GM13977 (cell line): ENCODE results near the gene LEMD2.

Experiments used
- DNase-seq: peaks from one replicate; pipeline ENCODE4 v3.0.0; 2012; ENCODE audit warnings: low spot score
- in situ Hi-C: fragments of 300-500 bp; cut with MboI; formaldehyde crosslinking; loops from one replicate; pipeline ENCODE4 v1.12.0; 2022; ENCODE audit warnings: low sequenced_read_pairs, low pct_unique_long_range_greater_than_20kb, mixed read lengths, inconsistent platforms; ENCODE audit not compliant: unreplicated experiment
- TF ChIP-seq, protein P1 (sequence below): IDR thresholded peaks from 2 replicates; pipeline ENCODE4 v1.5.1; 2012; ENCODE audit warnings: mild to moderate bottlenecking, control low read depth; ENCODE audit not compliant: insufficient read depth; ENCODE audit errors: extremely low read depth, missing control alignments

LEMD2 gene

DNA sequence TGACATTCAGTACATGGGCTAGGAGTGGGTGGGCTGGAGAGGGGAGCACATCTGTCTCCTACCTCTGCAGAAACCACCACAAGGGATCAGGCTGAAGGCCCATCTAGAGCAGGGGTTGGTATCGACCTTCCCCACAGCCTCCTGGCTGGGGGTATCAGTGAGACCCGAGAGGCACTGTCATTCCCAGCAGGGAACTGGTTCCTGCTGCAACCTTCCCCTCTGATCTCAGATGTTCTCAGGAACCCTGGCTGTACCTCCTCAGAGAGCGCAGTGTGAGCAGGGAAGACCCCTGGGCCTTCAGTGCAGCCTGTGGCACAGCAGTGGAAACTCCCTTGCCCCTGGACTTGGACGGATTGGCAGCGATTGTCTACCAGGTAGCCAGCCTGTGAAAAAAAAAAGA lies 50.1 kb downstream of the LEMD2 start:
- DNase-seq: no peak
- TF ChIP-seq, protein P1, sequence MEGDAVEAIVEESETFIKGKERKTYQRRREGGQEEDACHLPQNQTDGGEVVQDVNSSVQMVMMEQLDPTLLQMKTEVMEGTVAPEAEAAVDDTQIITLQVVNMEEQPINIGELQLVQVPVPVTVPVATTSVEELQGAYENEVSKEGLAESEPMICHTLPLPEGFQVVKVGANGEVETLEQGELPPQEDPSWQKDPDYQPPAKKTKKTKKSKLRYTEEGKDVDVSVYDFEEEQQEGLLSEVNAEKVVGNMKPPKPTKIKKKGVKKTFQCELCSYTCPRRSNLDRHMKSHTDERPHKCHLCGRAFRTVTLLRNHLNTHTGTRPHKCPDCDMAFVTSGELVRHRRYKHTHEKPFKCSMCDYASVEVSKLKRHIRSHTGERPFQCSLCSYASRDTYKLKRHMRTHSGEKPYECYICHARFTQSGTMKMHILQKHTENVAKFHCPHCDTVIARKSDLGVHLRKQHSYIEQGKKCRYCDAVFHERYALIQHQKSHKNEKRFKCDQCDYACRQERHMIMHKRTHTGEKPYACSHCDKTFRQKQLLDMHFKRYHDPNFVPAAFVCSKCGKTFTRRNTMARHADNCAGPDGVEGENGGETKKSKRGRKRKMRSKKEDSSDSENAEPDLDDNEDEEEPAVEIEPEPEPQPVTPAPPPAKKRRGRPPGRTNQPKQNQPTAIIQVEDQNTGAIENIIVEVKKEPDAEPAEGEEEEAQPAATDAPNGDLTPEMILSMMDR: no peak
- in situ Hi-C loops: no loop called here

DNA sequence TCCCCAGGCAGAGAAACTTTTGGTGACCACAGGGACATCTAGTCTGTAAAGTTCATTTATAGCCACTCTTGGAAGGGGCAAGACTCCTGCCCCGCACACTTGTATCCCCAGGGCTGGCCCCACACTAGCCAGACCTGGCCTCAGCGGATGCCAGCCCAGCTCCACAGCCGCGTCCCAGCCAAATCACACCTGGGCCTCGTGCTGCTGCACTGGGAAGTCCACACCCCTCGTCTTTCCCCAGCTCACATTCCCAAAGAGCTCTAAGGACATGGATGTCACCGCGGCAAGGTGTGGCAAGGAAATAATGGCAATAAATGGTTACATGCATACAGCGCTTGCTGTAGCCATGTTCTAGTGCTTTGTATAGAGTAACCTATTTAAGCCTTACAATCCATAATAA lies 50.8 kb downstream of the LEMD2 start:
- DNase-seq: no peak
- in situ Hi-C loops: no loop called here
- TF ChIP-seq, protein P1: no peak

DNA sequence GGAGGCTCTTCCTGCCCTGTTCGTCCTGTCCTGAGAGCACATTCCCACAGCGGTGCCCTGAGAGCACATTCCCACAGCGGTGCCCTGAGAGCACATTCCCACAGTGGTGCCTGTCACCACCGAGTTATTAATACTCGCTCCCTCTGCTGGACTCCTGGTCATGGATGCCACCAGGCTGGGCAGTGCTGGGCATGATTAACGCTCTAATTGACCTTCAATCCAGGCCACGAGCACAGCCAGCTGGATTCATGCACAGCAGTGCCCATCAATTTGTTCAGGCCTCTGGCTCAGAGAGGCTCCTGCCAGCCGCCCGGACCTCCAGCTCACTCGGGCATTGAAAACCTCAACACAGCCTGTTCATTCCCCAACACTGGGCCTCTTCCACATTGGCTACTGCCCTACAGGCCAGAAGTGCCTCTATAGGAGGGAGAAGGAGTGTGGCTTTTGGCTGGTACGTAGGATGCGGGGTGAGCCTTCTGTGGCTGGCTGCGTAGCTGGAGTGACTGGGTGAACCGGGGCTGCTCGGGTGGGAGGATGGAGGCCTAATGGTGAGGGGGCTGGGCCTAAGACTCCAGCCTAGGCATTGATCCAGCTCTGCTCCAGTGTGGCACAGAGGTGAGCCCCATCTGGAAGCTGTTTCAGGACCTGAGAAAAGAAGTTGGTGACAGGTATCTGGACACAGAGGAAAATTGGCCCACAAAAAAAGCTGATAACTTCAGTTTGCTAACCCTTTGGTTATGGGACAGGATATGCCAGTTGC lies 51.5 kb downstream of the LEMD2 start:
- in situ Hi-C loops: no loop called here
- TF ChIP-seq, protein P1: no peak
- DNase-seq: no peak

DNA sequence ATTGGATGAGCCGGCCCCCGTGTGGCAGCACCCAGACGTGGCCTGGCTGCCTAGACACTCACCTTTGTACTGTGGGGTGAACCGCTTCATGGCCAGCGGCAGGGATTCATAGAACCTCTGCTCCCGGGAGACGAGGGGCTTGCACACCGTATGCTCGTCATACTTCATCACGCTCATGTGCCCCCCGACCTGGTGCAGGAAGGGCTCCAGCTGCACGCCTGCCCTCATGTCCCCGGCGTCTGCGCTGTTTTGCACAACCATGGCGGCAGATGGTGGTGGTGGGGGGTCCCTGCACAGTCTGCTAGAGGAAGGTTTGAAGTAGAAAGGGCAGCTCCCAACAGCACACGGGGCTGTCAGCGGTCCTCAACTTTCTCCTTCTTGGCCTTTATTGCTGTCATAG lies 53.7 kb downstream of the LEMD2 start:
- in situ Hi-C loops: no loop called here
- no peak for DNase-seq
- TF ChIP-seq, protein P1: no peak

DNA sequence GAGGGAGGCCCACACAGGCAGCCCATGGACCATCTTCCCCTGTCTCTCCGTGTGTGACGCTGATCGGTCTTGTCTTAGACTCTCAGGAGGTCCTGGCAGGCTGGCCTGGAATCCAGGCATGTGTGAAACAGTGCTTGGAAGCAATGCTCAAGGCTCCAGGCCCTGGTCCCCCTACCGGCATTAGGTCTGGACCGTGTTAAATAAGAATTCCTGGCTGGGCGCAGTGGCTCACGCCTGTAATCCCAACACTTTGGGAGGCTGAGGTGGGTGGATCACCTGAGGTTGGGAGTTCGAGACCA lies 55.3 kb downstream of the LEMD2 start:
- in situ Hi-C loops: no loop called here
- TF ChIP-seq, protein P1: no peak
- no peak for DNase-seq

DNA sequence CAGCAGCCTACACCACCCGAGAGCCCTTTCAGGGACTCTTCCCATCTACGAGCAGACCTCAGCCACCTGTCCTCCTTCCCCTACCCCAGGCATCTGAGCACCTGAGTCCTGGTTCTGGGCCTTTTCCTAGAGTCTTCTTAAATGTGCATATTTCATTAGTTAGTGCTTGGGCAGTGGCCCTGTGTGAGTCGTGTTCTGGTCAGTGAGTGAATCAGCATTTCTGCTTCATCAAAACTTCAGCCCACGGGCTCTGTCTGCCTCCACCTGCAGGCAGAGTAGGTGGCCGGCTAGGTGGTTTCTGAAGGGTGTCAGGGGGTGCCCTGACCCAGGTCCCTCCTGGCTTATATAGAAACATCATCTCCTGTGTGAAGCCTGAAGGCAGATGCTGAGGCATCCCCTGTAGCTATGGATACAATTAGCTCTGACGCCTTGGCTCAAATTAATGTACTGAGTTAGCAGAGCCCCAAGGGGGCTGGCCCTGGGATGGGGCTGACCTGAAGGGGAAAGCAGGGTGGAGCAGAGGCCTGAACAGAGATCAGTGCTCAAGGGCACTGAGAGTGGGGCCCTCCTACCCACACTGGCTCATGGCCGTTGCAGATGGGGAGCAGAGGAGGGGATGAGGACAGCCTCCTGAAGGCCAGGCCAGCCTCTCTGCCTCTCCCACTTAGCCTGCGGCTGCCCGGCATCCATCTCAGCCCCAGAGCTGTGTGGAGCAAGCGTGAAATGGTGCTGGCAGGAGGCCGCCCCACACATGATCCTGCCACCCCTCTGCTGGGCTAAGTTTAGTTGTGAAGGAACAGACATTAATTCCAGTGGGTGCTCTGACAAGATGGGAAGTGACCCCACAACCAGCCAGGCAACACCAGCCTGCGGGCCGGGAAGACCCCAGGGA lies 55.9 kb downstream of the LEMD2 start:
- in situ Hi-C loops: no loop called here
- TF ChIP-seq, protein P1: no peak
- DNase-seq: no peak
